ENCODE data around the gene CPSF4. TPM values are rescaled to one million over a fixed set of nuclear protein-coding genes. Genes with fewer than 3 reads are reported as not detected.

Gene CPSF4
- total and polyA plus RNA-seq, 2 donors (not counting 1 experiment from before 2014, with no cell fraction given), result 17.3 to 44.9 TPM

- Histone ChIP-seq H3K4me3 (replicated peaks in 1 of 4; ENCODE audit: control extremely low read depth in 1 of 4, insufficient read depth in 1 of 4, low read depth in 3 of 4, low read length in 4 of 4) (no peak overlapping the region), H3K4me2 (ENCODE audit: extremely low read depth, insufficient read depth, low read length) (no peak overlapping the region), H3K27ac (ENCODE audit: insufficient read depth, low read length) (no peak overlapping the region), H3K9me3 (ENCODE audit: control insufficient read depth, insufficient read depth, low read depth, low read length) (no peaks in the 10 kb centered on the region), H3K9ac (ENCODE audit: insufficient read depth, low read length) (no peak overlapping the region), H2AFZ (ENCODE audit: low read length) (no peak overlapping the region), H3K27me3 (ENCODE audit: control insufficient read depth, insufficient read depth, low read length) (no peaks in the 10 kb centered on the region), H3K79me2 (ENCODE audit: control insufficient read depth, insufficient read depth, low read length) (peaks cover 5% of the 10 kb centered on the region), H3K36me3 (ENCODE audit: control insufficient read depth, insufficient read depth, low read length) (peaks cover 36% of the 10 kb centered on the region), H4K20me1 (ENCODE audit: control insufficient read depth, extremely low read depth, insufficient read depth, low read length) (no peaks in the 10 kb centered on the region), H3K4me1 (ENCODE audit: control insufficient read depth, extremely low read depth, insufficient read depth, low read length) (no peaks in the 10 kb centered on the region)
- no peak for DNase-seq (ENCODE audit: low read depth in 2 of 2)
- TF ChIP-seq EZH2 (IDR thresholded peaks at IDR 0.05; ENCODE audit: low read length, missing control alignments), result no peak
- no peak for TF ChIP-seq CTCF (conservative IDR thresholded peaks at IDR 0.05 in 1 of 2, IDR thresholded peaks at IDR 0.05 in 1 of 2; ENCODE audit: low read depth in 1 of 2, low read length in 2 of 2)
Measured at GRCh38 chr7:99453105-99453504, 14.4 kb downstream of the CPSF4 start.

DNA sequence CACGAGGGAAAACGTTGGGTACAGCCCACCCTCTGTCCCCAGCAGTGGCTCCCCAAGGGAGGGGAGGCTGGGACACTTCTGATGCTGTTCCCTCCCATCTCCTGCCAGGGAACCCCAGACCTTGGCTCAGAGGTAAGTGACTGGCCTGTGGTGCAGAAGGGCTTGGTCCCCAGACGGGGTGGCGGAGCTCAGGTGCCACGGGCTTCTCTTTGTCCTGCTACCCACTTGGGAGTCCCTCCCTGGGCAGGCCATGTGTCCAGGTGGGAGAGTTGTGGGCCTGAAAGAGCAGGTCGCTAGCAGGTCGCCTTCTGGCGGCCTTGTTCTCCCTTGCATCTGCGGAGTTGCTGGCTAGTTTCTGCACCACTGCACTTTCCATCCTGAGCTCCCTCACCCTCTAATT is 17.1 kb downstream of the CPSF4 start:
- peaks cover 31% of the 10 kb centered on the region for H3K36me3 ChIP-seq (ENCODE audit: control insufficient read depth, insufficient read depth, low read length)
- no peak overlapping the region for H3K27ac ChIP-seq (ENCODE audit: insufficient read depth, low read length)
- no peaks in the 10 kb centered on the region for H3K27me3 ChIP-seq (ENCODE audit: control insufficient read depth, insufficient read depth, low read length)
- H3K4me2 ChIP-seq (ENCODE audit: extremely low read depth, insufficient read depth, low read length), result no peak overlapping the region
- TF ChIP-seq EZH2 (IDR thresholded peaks at IDR 0.05; ENCODE audit: low read length, missing control alignments) (no peak), CTCF (conservative IDR thresholded peaks at IDR 0.05 in 1 of 2, IDR thresholded peaks at IDR 0.05 in 1 of 2; ENCODE audit: low read depth in 1 of 2, low read length in 2 of 2) (no peak)
- no peak for DNase-seq (ENCODE audit: low read depth in 2 of 2)
- H2AFZ ChIP-seq (ENCODE audit: low read length), result no peak overlapping the region
- H3K4me3 ChIP-seq (replicated peaks in 1 of 4; ENCODE audit: control extremely low read depth in 1 of 4, insufficient read depth in 1 of 4, low read depth in 3 of 4, low read length in 4 of 4), result no peak overlapping the region
- H3K79me2 ChIP-seq (ENCODE audit: control insufficient read depth, insufficient read depth, low read length), result peaks cover 28% of the 10 kb centered on the region
- no peaks in the 10 kb centered on the region for H4K20me1 ChIP-seq (ENCODE audit: control insufficient read depth, extremely low read depth, insufficient read depth, low read length)
- no peaks in the 10 kb centered on the region for H3K9me3 ChIP-seq (ENCODE audit: control insufficient read depth, insufficient read depth, low read depth, low read length)
- no peak overlapping the region for H3K9ac ChIP-seq (ENCODE audit: insufficient read depth, low read length)
- H3K4me1 ChIP-seq (ENCODE audit: control insufficient read depth, extremely low read depth, insufficient read depth, low read length), result no peaks in the 10 kb centered on the region

DNA sequence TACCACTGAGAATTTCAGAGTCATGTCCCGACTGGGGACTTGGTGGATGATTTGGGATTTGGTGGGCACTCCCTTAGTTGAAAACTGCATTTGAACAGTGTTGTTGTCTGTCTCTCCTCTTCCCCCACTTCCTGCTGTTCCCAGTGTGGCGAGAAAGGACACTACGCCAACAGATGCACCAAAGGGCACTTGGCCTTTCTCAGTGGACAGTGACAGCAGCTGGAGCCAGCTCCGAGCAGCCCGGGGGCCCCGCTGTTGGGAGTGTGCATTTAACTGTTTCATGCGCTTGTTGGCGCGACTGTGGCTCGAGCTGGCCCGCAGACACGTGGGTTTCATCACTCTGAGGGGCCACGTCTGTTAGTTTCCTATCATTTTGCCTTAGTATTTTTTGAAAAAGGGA is 17.5 kb downstream of the CPSF4 start:
- Histone ChIP-seq H3K27me3 (ENCODE audit: control insufficient read depth, insufficient read depth, low read length) (no peaks in the 10 kb centered on the region), H3K9me3 (ENCODE audit: control insufficient read depth, insufficient read depth, low read depth, low read length) (no peaks in the 10 kb centered on the region), H4K20me1 (ENCODE audit: control insufficient read depth, extremely low read depth, insufficient read depth, low read length) (no peaks in the 10 kb centered on the region), H3K36me3 (ENCODE audit: control insufficient read depth, insufficient read depth, low read length) (peaks cover 31% of the 10 kb centered on the region), H3K4me3 (replicated peaks in 1 of 4; ENCODE audit: control extremely low read depth in 1 of 4, insufficient read depth in 1 of 4, low read depth in 3 of 4, low read length in 4 of 4) (no peak overlapping the region), H3K4me2 (ENCODE audit: extremely low read depth, insufficient read depth, low read length) (no peak overlapping the region), H3K4me1 (ENCODE audit: control insufficient read depth, extremely low read depth, insufficient read depth, low read length) (no peaks in the 10 kb centered on the region), H3K9ac (ENCODE audit: insufficient read depth, low read length) (no peak overlapping the region), H2AFZ (ENCODE audit: low read length) (no peak overlapping the region), H3K79me2 (ENCODE audit: control insufficient read depth, insufficient read depth, low read length) (peaks cover 32% of the 10 kb centered on the region), H3K27ac (ENCODE audit: insufficient read depth, low read length) (no peak overlapping the region)
- TF ChIP-seq CTCF (conservative IDR thresholded peaks at IDR 0.05 in 1 of 2, IDR thresholded peaks at IDR 0.05 in 1 of 2; ENCODE audit: low read depth in 1 of 2, low read length in 2 of 2), result no peak
- no peak for TF ChIP-seq EZH2 (IDR thresholded peaks at IDR 0.05; ENCODE audit: low read length, missing control alignments)
- no peak for DNase-seq (ENCODE audit: low read depth in 2 of 2)

Data from fibroblast of lung (primary cell).